ENCODE data around the gene RBP7. TPM values are rescaled to one million over a fixed set of nuclear protein-coding genes. Genes with fewer than 3 reads are reported as not detected.

The RBP7 gene
- polyA plus RNA-seq, 1 donor from 2014 or later, result 0.56 TPM

DNA sequence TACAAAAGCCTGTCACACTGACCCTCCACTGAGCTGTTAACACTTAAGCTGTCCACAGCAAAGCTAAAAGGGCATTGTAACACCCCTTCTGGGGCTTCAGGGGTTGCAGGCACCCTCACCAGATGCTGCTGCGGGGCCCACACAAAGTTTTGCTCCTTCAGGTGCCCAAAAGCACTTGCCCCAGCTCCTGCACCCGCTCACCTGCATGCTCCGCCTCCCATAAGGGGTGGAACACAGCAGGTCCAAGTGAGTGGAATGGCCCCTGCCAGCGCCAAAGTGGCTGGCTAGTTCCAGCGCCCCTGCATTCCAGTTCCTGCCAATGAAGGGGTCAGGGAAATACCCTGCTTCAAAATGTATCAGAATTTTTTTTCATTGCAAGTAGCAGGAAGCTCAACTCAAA is 7.3 kb upstream of the RBP7 start:
- Histone ChIP-seq H3K9me3 (ENCODE audit: low read length) (no peaks in the 10 kb centered on the region), H3K36me3 (ENCODE audit: insufficient read depth, low read length) (no peaks in the 10 kb centered on the region), H3K27ac (ENCODE audit: low read length) (no peak overlapping the region), H3K27me3 (ENCODE audit: insufficient read depth, low read depth, low read length) (no peaks in the 10 kb centered on the region), H3F3A (ENCODE audit: insufficient read depth, low read length, poor library complexity, severe bottlenecking) (no peaks in the 10 kb centered on the region), H3K9me2 (ENCODE audit: insufficient read depth, low read length) (no peaks in the 10 kb centered on the region), H4K20me1 (ENCODE audit: insufficient read depth) (no peaks in the 10 kb centered on the region), H3K79me2 (replicated peaks; ENCODE audit: insufficient read depth, low read length) (no peaks in the 10 kb centered on the region), H3K4me3 (ENCODE audit: low read length) (no peak overlapping the region), H3K9ac (ENCODE audit: low read length) (no peak overlapping the region), H3K4me2 (ENCODE audit: low read length) (no peak overlapping the region), H2AFZ (ENCODE audit: low read depth, low read length) (no peak overlapping the region)
- TF ChIP-seq TAF1 (IDR thresholded peaks at IDR 0.05; ENCODE audit: low read depth) (no peak), EZH2 (IDR thresholded peaks at IDR 0.05; ENCODE audit: borderline replicate concordance, insufficient read depth, low read length, poor library complexity, severe bottlenecking) (no peak)

DNA sequence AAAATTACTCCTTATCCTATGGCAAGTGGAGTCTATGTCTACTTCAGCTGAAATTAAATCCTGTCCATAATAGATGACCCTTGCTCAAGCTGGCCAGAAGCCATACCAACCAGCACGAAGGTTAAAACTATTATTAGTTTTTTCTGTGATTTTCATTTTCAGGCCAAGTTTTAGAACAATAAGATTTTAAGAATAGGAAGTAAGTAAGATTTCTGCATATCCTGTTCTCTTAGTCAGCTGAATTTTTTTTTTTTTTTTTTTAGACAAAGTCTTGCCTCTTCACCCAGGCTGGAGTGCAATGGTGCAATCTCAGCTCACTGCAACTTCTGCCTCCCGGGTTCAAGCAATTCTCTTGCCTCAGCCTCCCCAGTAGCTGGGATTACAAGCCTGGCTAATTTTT is 6.1 kb upstream of the RBP7 start:
- no peaks in the 10 kb centered on the region for H3K36me3 ChIP-seq (ENCODE audit: insufficient read depth, low read length)
- no peak overlapping the region for H3K27ac ChIP-seq (ENCODE audit: low read length)
- H3K4me2 ChIP-seq (ENCODE audit: low read length), result no peak overlapping the region
- H3K9me2 ChIP-seq (ENCODE audit: insufficient read depth, low read length), result no peaks in the 10 kb centered on the region
- H3K79me2 ChIP-seq (replicated peaks; ENCODE audit: insufficient read depth, low read length), result no peaks in the 10 kb centered on the region
- TF ChIP-seq, protein P1, sequence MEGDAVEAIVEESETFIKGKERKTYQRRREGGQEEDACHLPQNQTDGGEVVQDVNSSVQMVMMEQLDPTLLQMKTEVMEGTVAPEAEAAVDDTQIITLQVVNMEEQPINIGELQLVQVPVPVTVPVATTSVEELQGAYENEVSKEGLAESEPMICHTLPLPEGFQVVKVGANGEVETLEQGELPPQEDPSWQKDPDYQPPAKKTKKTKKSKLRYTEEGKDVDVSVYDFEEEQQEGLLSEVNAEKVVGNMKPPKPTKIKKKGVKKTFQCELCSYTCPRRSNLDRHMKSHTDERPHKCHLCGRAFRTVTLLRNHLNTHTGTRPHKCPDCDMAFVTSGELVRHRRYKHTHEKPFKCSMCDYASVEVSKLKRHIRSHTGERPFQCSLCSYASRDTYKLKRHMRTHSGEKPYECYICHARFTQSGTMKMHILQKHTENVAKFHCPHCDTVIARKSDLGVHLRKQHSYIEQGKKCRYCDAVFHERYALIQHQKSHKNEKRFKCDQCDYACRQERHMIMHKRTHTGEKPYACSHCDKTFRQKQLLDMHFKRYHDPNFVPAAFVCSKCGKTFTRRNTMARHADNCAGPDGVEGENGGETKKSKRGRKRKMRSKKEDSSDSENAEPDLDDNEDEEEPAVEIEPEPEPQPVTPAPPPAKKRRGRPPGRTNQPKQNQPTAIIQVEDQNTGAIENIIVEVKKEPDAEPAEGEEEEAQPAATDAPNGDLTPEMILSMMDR (IDR thresholded peaks at IDR 0.05; ENCODE audit: poor library complexity, severe bottlenecking), result no peak
- no peak for TF ChIP-seq SMC3 (conservative IDR thresholded peaks at IDR 0.05; ENCODE audit: poor library complexity)
- TF ChIP-seq EZH2 (IDR thresholded peaks at IDR 0.05; ENCODE audit: borderline replicate concordance, insufficient read depth, low read length, poor library complexity, severe bottlenecking), result no peak
- no peak for TF ChIP-seq TAF1 (IDR thresholded peaks at IDR 0.05; ENCODE audit: low read depth)
- TF ChIP-seq RAD21 (conservative IDR thresholded peaks at IDR 0.05), result no peak
- TF ChIP-seq, protein P2, sequence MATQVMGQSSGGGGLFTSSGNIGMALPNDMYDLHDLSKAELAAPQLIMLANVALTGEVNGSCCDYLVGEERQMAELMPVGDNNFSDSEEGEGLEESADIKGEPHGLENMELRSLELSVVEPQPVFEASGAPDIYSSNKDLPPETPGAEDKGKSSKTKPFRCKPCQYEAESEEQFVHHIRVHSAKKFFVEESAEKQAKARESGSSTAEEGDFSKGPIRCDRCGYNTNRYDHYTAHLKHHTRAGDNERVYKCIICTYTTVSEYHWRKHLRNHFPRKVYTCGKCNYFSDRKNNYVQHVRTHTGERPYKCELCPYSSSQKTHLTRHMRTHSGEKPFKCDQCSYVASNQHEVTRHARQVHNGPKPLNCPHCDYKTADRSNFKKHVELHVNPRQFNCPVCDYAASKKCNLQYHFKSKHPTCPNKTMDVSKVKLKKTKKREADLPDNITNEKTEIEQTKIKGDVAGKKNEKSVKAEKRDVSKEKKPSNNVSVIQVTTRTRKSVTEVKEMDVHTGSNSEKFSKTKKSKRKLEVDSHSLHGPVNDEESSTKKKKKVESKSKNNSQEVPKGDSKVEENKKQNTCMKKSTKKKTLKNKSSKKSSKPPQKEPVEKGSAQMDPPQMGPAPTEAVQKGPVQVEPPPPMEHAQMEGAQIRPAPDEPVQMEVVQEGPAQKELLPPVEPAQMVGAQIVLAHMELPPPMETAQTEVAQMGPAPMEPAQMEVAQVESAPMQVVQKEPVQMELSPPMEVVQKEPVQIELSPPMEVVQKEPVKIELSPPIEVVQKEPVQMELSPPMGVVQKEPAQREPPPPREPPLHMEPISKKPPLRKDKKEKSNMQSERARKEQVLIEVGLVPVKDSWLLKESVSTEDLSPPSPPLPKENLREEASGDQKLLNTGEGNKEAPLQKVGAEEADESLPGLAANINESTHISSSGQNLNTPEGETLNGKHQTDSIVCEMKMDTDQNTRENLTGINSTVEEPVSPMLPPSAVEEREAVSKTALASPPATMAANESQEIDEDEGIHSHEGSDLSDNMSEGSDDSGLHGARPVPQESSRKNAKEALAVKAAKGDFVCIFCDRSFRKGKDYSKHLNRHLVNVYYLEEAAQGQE (IDR thresholded peaks at IDR 0.05; ENCODE audit: borderline replicate concordance), result no peak
- no peak for TF ChIP-seq EP300 (conservative IDR thresholded peaks at IDR 0.05; ENCODE audit: poor library complexity, severe bottlenecking)
- TF ChIP-seq POLR2AphosphoS5 (IDR thresholded peaks at IDR 0.05), result no peak
- TF ChIP-seq MXI1 (conservative IDR thresholded peaks at IDR 0.05; ENCODE audit: poor library complexity, severe bottlenecking), result no peak
- H3K4me3 ChIP-seq (ENCODE audit: low read length), result no peak overlapping the region
- no peaks in the 10 kb centered on the region for H3K9me3 ChIP-seq (ENCODE audit: low read length)
- H3K9ac ChIP-seq (ENCODE audit: low read length), result no peak overlapping the region
- H3F3A ChIP-seq (ENCODE audit: insufficient read depth, low read length, poor library complexity, severe bottlenecking), result no peaks in the 10 kb centered on the region
- no peaks in the 10 kb centered on the region for H4K20me1 ChIP-seq (ENCODE audit: insufficient read depth)
- peaks cover 8% of the 10 kb centered on the region for H3K27me3 ChIP-seq (ENCODE audit: insufficient read depth, low read depth, low read length)
- H2AFZ ChIP-seq (ENCODE audit: low read depth, low read length), result no peak overlapping the region

DNA sequence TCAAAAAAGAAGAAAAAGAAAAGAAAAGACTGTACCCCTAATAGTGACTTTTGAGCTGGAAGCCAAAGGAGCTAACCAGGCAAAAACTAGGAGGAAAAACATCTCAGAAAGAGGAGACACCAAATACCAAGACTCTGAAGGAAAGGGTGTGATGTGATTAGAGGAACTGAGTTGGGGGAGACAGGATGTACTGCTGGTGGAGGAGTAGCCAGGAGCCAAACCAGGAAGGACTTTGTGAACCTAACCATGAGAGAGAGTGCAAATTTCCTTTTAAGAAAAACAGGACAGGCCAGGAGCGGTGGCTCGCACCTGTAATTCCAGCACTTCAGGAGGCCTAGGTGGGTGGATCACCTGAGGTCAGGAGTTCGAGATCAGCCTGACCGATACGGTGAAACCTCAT is 4.1 kb upstream of the RBP7 start:
- TF ChIP-seq RAD21 (conservative IDR thresholded peaks at IDR 0.05), result no peak
- TF ChIP-seq, protein P1 (IDR thresholded peaks at IDR 0.05; ENCODE audit: poor library complexity, severe bottlenecking), result no peak
- TF ChIP-seq, protein P2 (IDR thresholded peaks at IDR 0.05; ENCODE audit: borderline replicate concordance), result no peak
- TF ChIP-seq MXI1 (conservative IDR thresholded peaks at IDR 0.05; ENCODE audit: poor library complexity, severe bottlenecking), result no peak
- TF ChIP-seq TAF1 (IDR thresholded peaks at IDR 0.05; ENCODE audit: low read depth), result no peak
- TF ChIP-seq SMC3 (conservative IDR thresholded peaks at IDR 0.05; ENCODE audit: poor library complexity), result no peak
- TF ChIP-seq EP300 (conservative IDR thresholded peaks at IDR 0.05; ENCODE audit: poor library complexity, severe bottlenecking), result no peak
- no peak for TF ChIP-seq POLR2AphosphoS5 (IDR thresholded peaks at IDR 0.05)
- no peak for TF ChIP-seq EZH2 (IDR thresholded peaks at IDR 0.05; ENCODE audit: borderline replicate concordance, insufficient read depth, low read length, poor library complexity, severe bottlenecking)
- H3K36me3 ChIP-seq (ENCODE audit: insufficient read depth, low read length), result no peaks in the 10 kb centered on the region
- no peak overlapping the region for H3K4me3 ChIP-seq (ENCODE audit: low read length)
- no peaks in the 10 kb centered on the region for H3K9me2 ChIP-seq (ENCODE audit: insufficient read depth, low read length)
- no peak overlapping the region for H3K9ac ChIP-seq (ENCODE audit: low read length)
- H3K9me3 ChIP-seq (ENCODE audit: low read length), result no peaks in the 10 kb centered on the region
- H2AFZ ChIP-seq (ENCODE audit: low read depth, low read length), result no peak overlapping the region
- no peak overlapping the region for H3K27ac ChIP-seq (ENCODE audit: low read length)
- H3K79me2 ChIP-seq (replicated peaks; ENCODE audit: insufficient read depth, low read length), result no peaks in the 10 kb centered on the region
- H3F3A ChIP-seq (ENCODE audit: insufficient read depth, low read length, poor library complexity, severe bottlenecking), result no peaks in the 10 kb centered on the region
- H3K27me3 ChIP-seq (ENCODE audit: insufficient read depth, low read depth, low read length), result peaks cover 27% of the 10 kb centered on the region
- no peak overlapping the region for H3K4me2 ChIP-seq (ENCODE audit: low read length)
- no peaks in the 10 kb centered on the region for H4K20me1 ChIP-seq (ENCODE audit: insufficient read depth)

Measured in neural cell (in vitro differentiated cells).